Heart left ventricle (tissue), 16 donors: ENCODE data around the gene SPANXA1. TPM values are rescaled to one million over a fixed set of nuclear protein-coding genes. Genes with fewer than 3 reads are reported as not detected.
"Not testable (repeated sequence)": the region's sequence is repeated elsewhere in the genome, so short reads cannot be mapped to it uniquely, and the experiment has no call there.

Experiments
- ATAC-seq, 4 donors: fragments of 200-7000 bp; cut with Tn5 transposase; one replicate each; pipeline ENCODE4 v1.9.1; 2020 to 2022; ENCODE audit warnings: moderate library complexity in 4 of 4, mild to moderate bottlenecking in 3 of 4, moderate number of reproducible peaks in 1 of 4
- DNase-seq, 5 donors: peaks; one replicate each; pipeline ENCODE4 v3.0.0-alpha.2; 2020
- H3K27ac ChIP-seq, 12 donors: fragments of 200-600 bp; sonication (generic) in 4 of 12; one replicate each; pipeline versions ENCODE4 v1.5.0 to v1.8.0; 2016 to 2022; ENCODE audit warnings: mild to moderate bottlenecking in 2 of 12
- H3K27me3 ChIP-seq, 9 donors: fragments of 200-600 bp; sonication (generic) in 2 of 9; one replicate each; pipeline versions ENCODE4 v1.5.1 to v1.8.0; 2016 to 2022; ENCODE audit warnings: mild to moderate bottlenecking in 3 of 9
- H3K36me3 ChIP-seq, 9 donors: fragments of 200-600 bp; sonication (generic) in 2 of 9; one replicate each; pipeline versions ENCODE4 v1.5.0 to v1.8.0; 2018 to 2022; ENCODE audit warnings: mild to moderate bottlenecking in 2 of 9
- H3K4me1 ChIP-seq, 12 donors: fragments of 200-600 bp; sonication (generic) in 4 of 12; one replicate each; pipeline versions ENCODE4 v1.5.0 to v1.8.0; 2016 to 2022; ENCODE audit warnings: mild to moderate bottlenecking in 3 of 12
- H3K4me3 ChIP-seq, 12 donors: fragments of 200-600 bp; sonication (generic) in 4 of 12; one replicate each; pipeline versions ENCODE4 v1.5.0 to v1.8.0; 2017 to 2022; ENCODE audit warnings: mild to moderate bottlenecking in 9 of 12, moderate library complexity in 4 of 12
- H3K9me3 ChIP-seq, 12 donors: fragments of 200-600 bp; sonication (generic) in 4 of 12; one replicate each; pipeline versions ENCODE4 v1.5.0 to v1.8.0; 2016 to 2022; ENCODE audit warnings: mild to moderate bottlenecking in 1 of 12
- CTCF ChIP-seq, 12 donors: fragments of 200-600 bp; sonication (generic) in 4 of 12; IDR thresholded peaks; one replicate each; pipeline versions ENCODE4 v1.5.0 to v1.8.0; 2018 to 2022; ENCODE audit warnings: antibody characterized with exemption in 12 of 12, mild to moderate bottlenecking in 5 of 12
- POLR2A ChIP-seq, 2 donors: fragments of 450-650 bp; IDR thresholded peaks; one replicate each; pipeline ENCODE4 v1.6.1; 2017; ENCODE audit warnings: antibody characterized with exemption in 2 of 2, mild to moderate bottlenecking in 2 of 2, moderate library complexity in 2 of 2
- WGBS, 4 donors: extraction: QIAGEN DNeasy Blood & Tissue Kit in 2 of 4; methylation state at CpG; one replicate each; pipeline versions ENCODE4 v1.1.5 to v1.1.7; 2013 to 2018; 5-methylcytosine and 5-hydroxymethylcytosine counted together
- intact Hi-C, 10 donors: fragments of 100-400 bp; cut with DNase I; formaldehyde crosslinking; loops; one replicate each; pipeline versions ENCODE4 v1.11.1 to v1.14.2; 2022
- long read RNA-seq, 3 donors: library from polyadenylated mRNA; unstranded; transcript quantifications; one replicate each; pipeline ENCODE4 v2.0.0, GENCODE V29; 2020 to 2021
- polyA plus RNA-seq, 2 donors: library from polyadenylated mRNA; stranded (reverse); fragments of 200-250 nt; gene quantifications; one replicate each; pipeline ENCODE4 v1.2.3, GENCODE V29; 2013
- total RNA-seq, 9 donors: library from RNA; depleted of rRNA in 2 of 9; stranded (reverse); fragments of >200 nt in 2 of 9; fragmentation: NEBNext Ultra II Directional in 3 of 9; extraction: Animal tissue kit (Norgen Biotek cat#: 25700) in 3 of 9; gene quantifications; one replicate each; pipeline versions ENCODE4 v1.1.0 to v1.2.4, GENCODE V29; 2016 to 2023
- donor health status: ischemic (EF 13 %, LVEDD 7.1; RV severe dilation, severe dysfunction).
- donor health status: healthy with polysubstance abuse.
- donor health status: DM: no; HTN: yes; CAD: no.
- donor health status: DM: no; HTN: no; CAD: no.
- donor health status: ischemic (EF 25% LVEDD 6.9; RV normal size, moderate dysfunction).
- donor health status: ischemic (EF 25% LVEDD 5.7; RV mildly dilated, moderate dysfunction).
- donor health status: healthy.
- donor health status: DM: yes; HTN: yes; CAD: no.
- donor health status: ischemic (EF 35%, LVEDD 5.7; RV mildly dilated, moderate dysfunction).
- donor health status: nonischemic (EF 11% LVEDD 7.7; RV severe dilation, severe dysfunction).
- donor health status: DM: yes; HTN: yes; CAD: no.
- donor health status: PGD.
- donor health status: ischemic (EF 29% LVEDD 5.4; RV normal size, mild dysfunction).
- donor health status: nonischemic (EF 23%, LVEDD 6.1; RV moderate dilation, normal function).

Gene SPANXA1
- not detected for total RNA-seq
- polyA plus RNA-seq = not detected
- long read RNA-seq, donor 1 = 0 reads
- long read RNA-seq, donor 2 = 0 reads
- long read RNA-seq, donor 3 = 0 reads

GRCh38 chrX:141584638-141585037 lies at the start of gene SPANXA1:
TSS of gene SPANXA1 (minus strand) at chrX:141584738. CDS start at chrX:141584678, 60 bp downstream.
- H3K9me3 ChIP-seq, H3K4me1 ChIP-seq, DNase-seq, H3K27ac ChIP-seq, intact Hi-C loops, H3K36me3 ChIP-seq, H3K27me3 ChIP-seq, ATAC-seq, H3K4me3 ChIP-seq: not testable (repeated sequence)
- no CpG with 5 or more reads among the region's 10 CpGs for whole genome bisulfite sequencing, 4 donors

GRCh38 chrX:141632124-141632523 lies 47.6 kb upstream of the SPANXA1 start:
- Histone ChIP-seq H3K4me1 (no peaks in the 10 kb centered on the region), H3K4me3 (no peak overlapping the region), H3K27me3 (no peaks in the 10 kb centered on the region), H3K9me3 (peaks cover 0 to 4% (median 0%) of the 10 kb centered on the region in 12 donors), H3K27ac (no peak overlapping the region), H3K36me3 (no peaks in the 10 kb centered on the region)
- ATAC-seq (no peak), DNase-seq (no peak)
- intact Hi-C loops = no loop called here
- TF ChIP-seq POLR2A (IDR thresholded peaks at IDR 0.05) (no peak), CTCF (IDR thresholded peaks at IDR 0.05) (no peak)

- Histone ChIP-seq H3K4me3 (no peak overlapping the region), H3K27ac (no peak overlapping the region), H3K4me1 (no peaks in the 10 kb centered on the region), H3K9me3 (peaks cover 0 to 3% (median 0%) of the 10 kb centered on the region in 12 donors), H3K27me3 (no peaks in the 10 kb centered on the region), H3K36me3 (no peaks in the 10 kb centered on the region)
- DNase-seq = no peak
- intact Hi-C loops = no loop called here
- WGBS, 4 donors = 64 to 75% (median 68%) methylated on average over 2 of the region's 2 CpGs
- TF ChIP-seq CTCF (IDR thresholded peaks at IDR 0.05) (no peak), POLR2A (IDR thresholded peaks at IDR 0.05) (no peak)
- no peak for ATAC-seq
Observed at GRCh38 chrX:141619336-141619735, 34.8 kb upstream of the SPANXA1 start.

GRCh38 chrX:141609111-141609510 lies 24.6 kb upstream of the SPANXA1 start:
- no peaks in the 10 kb centered on the region for H3K9me3 ChIP-seq
- DNase-seq (no peak), ATAC-seq (no peak)
- no peaks in the 10 kb centered on the region for H3K36me3 ChIP-seq
- intact Hi-C loops = no loop called here
- H3K27me3 ChIP-seq = no peaks in the 10 kb centered on the region
- 93 to 100% (median 94%) methylated on average over 1 of the region's 1 CpG for WGBS, 4 donors
- H3K4me1 ChIP-seq = no peaks in the 10 kb centered on the region
- H3K4me3 ChIP-seq = no peak overlapping the region
- H3K27ac ChIP-seq = no peak overlapping the region
- no peak for TF ChIP-seq CTCF (IDR thresholded peaks at IDR 0.05)
- no peak for TF ChIP-seq POLR2A (IDR thresholded peaks at IDR 0.05)

- DNase-seq, H3K36me3 ChIP-seq, ATAC-seq, H3K4me3 ChIP-seq, intact Hi-C loops, H3K4me1 ChIP-seq, H3K27ac ChIP-seq, H3K27me3 ChIP-seq, H3K9me3 ChIP-seq: not testable (repeated sequence)
- WGBS, 4 donors = no CpG with 5 or more reads among the region's 10 CpGs
Observed at GRCh38 chrX:141589408-141589807, 4.9 kb upstream of the SPANXA1 start, which contains the start of gene SPANXA2. TSS of gene SPANXA2 (plus strand) at chrX:141589708. CDS start at chrX:141589768, 60 bp downstream.

- intact Hi-C loops, H3K36me3 ChIP-seq, H3K9me3 ChIP-seq, H3K27me3 ChIP-seq, ATAC-seq, H3K4me3 ChIP-seq, H3K27ac ChIP-seq, H3K4me1 ChIP-seq: not testable (repeated sequence)
- DNase-seq = peak in 1 of 5 donors; percentile 3
- 80 to 93% (median 89%) methylated on average over 4 to 9 of the region's 16 CpGs for WGBS, 4 donors
Observed at GRCh38 chrX:141542551-141542950, 42.0 kb downstream of the SPANXA1 start.
